ENCODE data around the gene SP100.
"Not testable (repeated sequence)": the region's sequence is repeated elsewhere in the genome, so short reads cannot be mapped to it uniquely, and the experiment has no call there.

Gene SP100

DNA sequence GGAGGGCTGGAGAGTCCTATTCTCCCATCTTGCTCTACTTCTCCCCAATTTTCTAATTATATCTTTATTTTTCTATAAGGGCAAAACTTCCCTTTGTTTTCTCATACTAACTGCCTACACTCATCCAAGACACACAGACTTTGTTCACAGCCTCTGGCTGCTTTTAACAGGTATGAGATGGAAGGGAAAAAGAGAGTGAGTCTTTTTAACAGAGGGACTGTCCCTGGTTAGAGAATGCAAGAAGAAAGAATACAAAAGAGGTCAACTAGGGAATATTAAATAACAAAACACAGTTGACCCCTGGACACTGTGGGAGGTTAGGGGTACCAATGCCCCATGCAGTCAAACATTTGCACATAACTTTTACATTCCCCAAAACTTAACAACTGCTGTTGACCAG is 41.8 kb downstream of the SP100 start:
- no peak for DNase-seq (ENCODE audit: low spot score)

DNA sequence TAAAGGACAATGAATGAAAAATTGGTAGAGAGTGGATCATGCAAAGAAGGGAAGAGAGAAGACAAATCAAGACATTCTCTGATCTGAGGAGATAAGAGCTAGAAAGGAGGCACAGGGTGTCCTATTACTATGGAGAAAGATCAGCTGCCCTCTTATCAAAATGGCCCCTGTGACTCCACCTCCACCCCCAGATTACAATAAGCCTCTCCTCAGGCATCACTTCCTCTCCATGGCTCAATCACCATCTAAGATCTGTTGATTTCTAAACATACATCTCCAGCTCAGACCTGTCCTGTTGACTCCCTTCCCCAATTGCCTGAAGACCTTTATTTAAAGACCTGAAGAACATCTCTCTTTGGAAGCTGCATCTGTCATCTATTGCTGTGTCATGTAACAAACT is 43.2 kb downstream of the SP100 start:
- DNase-seq (ENCODE audit: low spot score): no peak

DNA sequence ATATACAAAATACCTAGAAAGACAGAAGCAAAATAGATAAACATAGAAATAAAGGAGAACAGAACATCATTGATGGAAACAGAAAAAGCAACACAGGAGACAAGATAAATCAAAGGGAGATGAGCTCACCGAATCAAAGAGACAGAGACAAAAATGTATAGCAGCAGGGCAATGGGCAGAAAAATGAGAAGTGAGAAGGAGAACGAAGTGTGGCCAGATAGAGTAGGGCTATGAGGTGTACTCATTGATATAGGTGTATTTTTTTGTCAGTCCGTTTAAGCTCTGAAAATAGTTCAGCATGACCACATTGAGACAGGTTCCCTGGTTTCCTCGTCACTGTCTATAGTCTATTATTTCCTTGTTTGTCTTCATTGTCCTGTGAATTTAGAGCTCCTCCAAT is 55.1 kb downstream of the SP100 start:
- DNase-seq (ENCODE audit: low spot score): no peak

DNA sequence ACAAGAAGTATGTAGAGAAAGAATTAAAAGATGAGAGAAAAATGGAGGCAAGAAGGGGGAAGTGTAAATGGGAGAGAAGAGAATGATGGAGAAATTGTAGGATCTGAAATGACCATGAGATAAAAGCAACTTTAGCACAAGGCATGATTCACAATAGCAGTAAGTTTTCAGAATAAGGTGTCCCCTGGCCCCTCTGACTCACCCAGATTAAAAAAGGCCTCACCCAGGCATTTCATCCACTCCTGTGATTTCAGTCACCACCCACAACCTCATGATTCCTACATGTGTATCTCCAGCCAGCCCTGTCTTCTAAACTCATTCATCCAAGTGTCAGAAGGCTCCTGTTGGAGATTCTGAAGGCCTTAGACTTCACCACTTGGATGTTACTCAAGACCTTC is 56.6 kb downstream of the SP100 start:
- DNase-seq (ENCODE audit: low spot score): no peak

DNA sequence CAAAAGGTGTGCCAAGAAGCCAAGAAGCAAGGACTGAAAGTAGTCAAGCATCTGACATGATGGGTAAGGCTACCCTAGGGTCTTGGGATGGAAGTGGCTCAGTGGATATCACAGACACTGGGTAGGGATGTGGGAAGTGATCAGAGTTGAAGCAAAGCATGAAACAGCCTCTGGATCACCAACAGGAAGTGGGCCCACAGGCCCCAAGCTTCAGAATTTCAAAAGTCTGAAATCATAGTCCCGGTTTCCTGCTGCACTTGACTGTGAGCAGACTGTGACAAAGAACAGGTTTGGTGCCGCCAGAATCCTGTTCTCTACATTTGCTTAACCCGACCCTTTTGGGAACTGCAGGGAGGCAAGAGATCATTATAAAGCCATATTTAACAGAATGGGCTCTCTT is 57.4 kb downstream of the SP100 start:
- no peak for DNase-seq (ENCODE audit: low spot score)

DNA sequence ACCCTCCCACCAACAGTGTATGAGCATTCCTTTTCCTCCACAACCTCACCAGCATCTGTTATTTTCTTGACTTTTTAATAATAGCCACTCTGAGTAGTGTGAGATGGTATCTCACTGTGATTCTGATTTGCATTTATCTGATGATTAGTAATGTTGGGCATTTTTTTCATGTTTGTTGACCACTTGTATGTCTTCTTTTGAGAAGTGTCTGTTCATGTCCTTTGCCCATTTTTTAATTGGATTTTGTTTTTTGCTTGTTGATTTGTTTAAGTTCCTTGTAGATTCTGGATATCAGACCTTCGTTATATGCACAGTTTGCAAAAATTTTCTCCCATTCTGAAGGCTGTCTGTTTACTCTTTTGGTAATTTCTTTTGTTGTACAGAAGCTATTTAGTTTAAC is 59.1 kb downstream of the SP100 start:
- DNase-seq (ENCODE audit: low spot score): no peak

DNA sequence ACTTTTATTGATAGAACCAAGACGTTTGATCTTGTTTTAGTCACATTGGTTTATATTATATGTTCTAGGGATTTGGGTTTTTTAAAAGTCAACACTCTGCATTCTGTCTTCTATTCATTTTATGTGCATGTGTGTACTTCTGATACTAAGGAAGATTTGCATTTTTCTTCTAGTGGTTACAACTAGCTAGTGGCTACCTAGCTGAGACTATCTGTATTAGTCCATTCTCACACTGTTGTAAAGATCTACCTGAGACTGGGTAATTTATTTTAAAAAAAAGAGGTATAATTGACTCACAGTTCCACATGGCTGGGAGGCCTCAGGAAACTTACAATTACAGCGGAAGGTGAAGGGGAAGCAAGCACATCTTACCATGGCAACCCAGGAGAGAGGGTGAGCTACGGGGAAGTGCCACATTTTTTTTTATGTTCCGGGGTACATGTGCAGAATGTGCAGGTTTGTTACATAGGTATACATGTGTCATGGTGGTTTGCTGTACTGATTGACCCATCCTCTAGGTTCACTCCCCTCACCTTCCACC is 69.9 kb downstream of the SP100 start:
- DNase-seq (ENCODE audit: low spot score): no peak

DNA sequence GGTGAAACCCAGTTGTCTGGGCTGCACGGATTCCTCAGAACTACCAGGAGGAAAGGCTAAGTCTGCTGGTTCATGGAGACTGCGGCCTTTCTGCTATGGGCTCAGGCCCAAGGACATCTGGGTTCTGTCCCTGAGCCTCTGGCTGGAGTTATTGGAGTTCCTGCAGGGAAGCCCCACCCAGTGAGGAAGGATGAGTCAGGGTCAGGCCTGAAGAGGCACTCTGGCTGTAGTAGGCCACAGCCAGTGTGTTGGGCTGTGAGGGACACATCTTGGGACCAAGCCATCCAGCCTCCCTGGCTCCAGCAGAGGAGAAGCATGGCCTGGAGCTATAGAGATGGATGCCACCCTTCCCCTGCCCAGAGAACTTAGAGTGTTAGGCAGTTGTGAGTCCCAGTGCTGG is 75.2 kb downstream of the SP100 start:
- not testable (repeated sequence) for DNase-seq (ENCODE audit: low spot score)

DNA sequence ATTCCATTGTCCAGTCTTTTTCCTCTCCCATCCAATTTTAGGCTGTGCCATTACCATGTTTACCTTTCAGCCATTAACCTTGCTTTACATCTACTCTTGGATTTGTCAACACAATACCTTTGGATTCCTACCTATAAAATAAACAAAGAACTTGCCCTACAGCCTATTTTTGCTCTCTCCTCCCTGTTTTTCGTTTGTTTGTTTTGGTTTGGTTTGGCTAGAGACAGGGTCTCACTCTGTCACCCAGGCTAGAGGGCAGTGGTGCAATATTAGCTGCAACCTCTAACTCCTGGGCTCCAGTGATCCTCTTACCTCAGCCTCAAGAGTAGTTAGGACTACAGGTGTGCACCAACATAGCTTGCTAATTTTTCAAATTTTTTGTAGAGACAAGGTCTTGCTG is 76.1 kb downstream of the SP100 start:
- no peak for DNase-seq (ENCODE audit: low spot score)

DNA sequence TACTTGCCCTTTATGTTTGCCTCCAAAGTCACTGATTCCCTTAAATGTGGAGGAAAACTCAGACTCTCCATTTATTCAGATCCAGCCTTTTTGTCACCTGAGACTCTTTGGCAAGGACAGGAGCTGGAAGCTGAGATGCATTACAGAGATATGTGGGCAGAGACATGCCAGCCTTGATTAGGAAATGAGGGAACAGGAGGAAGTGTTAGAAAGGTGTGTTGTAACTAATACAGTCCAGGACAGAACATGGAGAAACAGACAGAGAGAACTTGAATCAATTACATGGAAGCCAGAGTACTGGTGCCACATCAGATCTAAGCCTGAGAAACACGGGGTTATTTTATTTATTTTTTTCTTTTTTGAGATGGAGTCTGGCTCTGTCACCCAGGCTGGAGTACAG is 79.0 kb downstream of the SP100 start:
- DNase-seq (ENCODE audit: low spot score): no peak

DNA sequence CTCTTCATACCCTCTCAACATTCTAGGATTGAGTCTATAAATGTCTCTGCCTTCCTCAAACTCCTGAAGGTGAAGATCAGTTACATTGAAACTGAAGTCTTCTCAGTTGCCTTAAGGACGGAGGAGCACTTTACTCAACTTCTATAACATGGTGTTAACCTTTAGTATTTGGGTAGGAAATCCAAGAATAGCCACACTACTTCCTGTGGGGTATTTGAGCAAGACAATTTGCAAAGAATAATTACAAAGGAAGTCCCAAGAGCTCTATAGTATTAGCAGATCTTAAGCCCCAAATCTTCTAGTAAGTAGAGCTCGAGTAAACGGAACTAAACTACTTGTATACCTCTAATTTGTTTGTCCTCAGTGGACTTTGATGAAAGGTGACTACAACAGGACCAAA is 80.9 kb downstream of the SP100 start:
- DNase-seq (ENCODE audit: low spot score): no peak

DNA sequence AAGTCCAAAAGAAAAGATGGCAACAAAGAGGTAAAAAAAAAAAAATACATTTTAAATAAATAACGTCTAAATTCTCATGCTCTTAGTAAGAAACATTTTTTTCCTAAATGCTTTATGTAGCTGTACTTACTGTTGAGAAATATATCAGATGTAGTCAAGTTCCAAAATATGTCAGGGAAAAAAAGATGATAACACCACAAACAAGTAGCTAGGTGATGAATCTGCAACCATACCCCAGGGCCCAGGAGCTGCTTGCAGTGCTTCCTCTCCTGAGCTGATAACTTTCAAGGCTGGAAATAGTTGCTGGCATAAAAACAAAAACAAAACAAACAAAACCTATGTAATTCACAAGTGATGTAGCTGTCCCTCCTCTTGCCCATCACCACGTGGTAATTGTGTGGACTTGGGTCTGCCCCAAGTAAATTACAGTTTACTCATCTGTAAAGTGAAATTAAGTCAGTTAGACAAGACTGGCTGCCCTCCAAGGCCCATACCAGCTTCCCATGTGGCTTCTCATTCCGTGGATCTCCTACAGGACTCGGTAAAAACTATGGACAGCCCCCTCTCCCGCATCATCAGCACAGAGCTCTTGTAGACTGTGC is 82.6 kb downstream of the SP100 start:
- no peak for DNase-seq (ENCODE audit: low spot score)

DNA sequence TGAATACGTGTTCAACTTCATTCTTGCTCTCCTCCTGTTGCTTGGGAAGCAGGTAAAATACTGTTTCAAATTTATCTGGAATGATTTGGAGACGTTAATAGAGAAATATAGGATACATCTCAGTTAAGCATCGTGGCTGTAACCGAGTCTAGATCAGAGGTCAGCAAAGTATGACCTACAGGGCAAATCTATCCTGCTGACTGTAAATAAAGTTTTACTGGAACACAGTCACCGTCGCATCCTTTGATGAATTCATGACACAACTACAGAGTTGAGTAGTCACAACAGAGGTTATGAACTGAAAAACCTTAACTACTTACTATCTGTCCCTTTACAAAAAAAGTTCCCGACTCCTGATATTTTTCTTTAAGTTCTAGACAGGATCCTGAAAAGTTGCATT is 86.6 kb downstream of the SP100 start:
- DNase-seq (ENCODE audit: low spot score): no peak

DNA sequence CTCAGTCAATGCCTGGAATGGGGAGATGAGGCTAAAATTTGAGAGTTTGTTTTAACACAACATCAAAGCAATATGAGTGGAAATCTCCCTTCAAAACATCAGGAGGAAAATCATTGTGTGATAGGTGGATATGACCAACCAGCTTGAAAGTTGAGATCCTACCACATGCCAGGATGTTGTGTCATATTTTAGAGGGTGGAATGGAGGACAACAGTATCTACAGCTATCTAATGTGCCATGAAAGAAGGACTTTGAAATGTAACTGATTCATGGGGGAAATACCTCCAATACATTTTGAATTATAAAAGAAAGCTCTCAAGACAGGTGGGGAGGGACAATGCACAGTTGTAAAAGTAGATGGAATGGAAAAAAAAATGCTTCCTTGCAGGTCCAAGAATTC is 87.8 kb downstream of the SP100 start:
- DNase-seq (ENCODE audit: low spot score): no peak

DNA sequence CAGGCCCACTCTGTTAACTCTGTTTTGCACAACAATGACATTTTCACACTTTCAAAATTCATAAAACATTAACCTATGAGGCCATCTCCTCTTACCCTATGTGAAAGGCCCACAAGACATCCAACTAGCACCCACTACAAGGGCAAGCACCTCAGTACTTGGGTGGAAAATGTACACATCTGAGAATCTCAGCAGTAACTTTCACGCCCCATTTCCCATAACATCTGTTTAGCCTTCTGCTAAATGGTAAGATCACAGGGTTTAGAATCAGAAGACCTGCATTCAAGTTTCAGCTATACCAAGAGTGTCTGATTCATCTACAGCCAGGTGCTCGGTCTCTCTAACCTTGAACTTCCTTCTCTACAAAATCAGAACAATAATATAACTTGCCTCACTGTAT is 89.2 kb downstream of the SP100 start:
- DNase-seq (ENCODE audit: low spot score): no peak

DNA sequence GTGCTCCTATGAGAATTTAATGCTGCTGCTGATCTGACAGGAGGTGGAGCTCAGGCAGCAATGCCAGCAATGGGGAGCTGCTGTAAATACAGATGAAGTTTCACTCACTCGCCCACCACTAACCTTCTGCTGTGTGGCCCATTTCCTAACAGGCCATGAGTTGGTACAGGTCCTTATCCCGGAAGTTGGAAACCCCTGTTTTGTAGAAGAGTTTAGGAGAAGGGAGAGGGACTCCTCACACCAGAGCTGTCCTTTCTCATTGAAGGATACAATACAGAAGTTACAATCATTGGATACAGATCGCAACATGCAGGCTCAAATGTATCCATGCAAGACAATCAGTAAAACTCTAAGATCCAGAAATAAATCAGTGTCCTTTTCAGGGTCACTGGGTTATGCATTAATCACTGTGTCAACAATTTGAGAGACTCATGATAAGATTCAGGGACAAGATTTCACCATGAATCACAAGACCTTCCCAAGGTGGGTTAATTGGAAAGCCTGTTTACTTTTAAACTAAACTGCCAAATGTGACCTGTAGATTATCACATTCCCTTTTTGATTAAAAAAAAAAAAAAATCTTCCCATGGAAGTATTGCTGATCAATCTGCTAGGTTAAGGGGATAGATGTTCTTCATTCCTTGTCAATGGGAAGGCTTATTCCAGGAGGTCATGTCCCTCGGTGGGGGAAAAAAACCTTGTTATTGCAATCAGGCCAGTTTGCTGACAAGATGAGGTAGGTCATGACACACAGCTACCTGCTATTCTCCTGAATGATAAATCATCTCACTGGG is 97.2 kb downstream of the SP100 start:
- no peak for DNase-seq (ENCODE audit: low spot score)

DNA sequence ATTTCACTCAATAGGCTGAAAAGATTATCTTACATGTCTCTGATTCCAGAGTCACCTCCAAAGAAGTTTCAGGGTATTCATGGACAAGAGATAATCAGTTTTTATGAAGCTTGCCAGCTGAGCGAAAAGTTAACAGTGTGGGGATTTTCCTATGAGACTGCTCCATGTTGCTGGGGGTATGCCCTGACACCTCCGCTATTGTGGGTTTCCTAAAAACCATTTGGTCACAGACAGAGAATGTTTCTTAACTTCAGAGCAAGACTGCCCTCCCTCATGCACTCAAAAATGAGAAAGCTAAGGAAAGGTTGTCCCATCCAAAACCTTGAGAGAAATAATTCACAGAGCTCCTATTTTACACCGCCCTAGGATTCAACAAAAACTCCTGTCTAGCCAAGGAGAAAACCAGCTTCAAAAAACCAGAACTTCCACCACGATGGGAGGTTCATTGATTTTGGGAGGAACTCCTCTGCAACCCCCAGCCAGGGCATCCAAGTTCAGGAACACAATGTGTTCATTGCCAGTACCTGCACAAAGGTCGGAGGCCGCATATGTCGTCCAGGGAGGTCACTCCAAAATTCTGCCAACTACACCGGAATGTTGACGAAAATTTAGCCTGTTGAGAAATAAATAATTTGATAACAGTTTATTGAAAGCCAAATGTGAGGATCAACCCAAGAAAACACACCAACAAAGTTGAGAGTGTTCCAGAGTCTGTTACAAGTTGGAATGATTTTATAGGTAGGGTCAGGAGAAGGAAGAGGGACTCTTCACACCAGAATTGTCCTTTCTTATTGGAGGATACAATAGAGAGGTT is 104.3 kb downstream of the SP100 start:
- DNase-seq (ENCODE audit: low spot score): no peak

DNA sequence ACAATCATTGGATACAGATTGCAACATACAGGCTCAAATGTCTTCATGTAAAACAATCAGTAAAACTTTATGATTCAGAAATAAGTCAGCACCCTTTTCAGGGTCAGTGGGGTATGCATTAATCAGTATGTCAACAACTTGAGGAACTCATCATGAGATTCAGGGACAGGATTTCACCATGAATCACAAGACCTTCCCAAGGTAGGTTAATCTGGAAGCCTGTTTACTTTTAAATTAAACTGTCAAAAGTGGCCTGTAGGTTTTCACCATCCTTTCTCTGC is 104.8 kb downstream of the SP100 start:
- no peak for DNase-seq (ENCODE audit: low spot score)

DNA sequence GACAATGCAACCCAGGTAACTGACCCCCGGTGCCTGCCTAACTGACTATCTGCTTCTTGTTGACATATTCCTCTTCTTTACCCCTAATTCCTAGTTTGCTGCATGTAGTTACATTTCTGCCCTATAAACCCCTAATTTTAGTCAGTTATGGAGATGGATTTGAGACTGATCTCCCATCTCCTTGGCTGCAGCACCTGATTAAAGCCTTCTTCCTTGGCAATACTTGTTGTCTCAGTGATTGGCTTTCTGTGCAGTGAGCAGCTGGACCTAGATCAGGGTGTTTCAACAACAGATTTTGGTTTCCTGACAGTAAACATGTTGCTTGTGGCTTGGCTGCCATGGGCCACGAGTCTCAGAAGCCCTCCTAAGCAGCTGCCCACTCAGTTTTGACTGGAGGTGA is 105.4 kb downstream of the SP100 start:
- DNase-seq (ENCODE audit: low spot score): no peak

DNA sequence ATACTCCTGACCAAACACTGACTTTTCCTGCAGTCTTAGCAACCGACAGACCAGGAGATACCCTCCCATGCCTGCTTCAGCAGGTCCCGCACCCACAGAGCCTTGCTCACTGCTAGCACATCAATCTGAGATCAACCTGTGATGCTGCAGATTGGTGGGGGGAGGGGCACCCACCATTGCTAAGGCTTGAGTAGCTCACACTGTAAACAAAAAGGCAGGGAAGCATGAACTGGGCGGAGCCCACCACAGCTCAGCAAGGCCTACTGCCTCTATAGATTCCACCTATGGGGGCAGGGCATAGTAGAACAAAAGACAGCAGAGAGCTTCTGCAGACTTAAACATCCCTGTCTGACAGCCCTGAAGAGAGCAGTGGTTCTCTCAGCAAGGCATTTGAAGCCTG is 109.7 kb downstream of the SP100 start:
- DNase-seq (ENCODE audit: low spot score): no peak

DNA sequence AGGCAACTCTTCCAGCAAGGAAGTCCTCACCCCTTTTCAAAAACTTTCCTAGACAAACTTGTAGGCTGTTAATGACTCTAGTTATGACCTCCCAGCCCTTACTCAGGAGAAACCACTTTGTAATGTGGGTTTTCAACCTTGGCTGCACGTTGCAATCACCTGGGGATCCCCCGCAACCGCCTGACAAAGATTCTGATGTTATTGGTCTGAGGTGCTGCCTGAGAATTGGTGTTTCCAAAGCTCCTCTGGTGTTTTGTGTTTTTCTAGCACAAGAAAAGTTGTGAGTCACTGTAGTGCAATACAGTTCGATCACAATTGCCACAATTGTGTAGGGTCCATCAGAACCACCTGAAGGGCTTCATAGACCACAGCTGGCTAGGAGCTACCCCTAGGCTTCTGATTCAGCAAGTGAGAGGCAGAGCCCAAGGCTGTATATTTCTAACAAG is 121.6 kb downstream of the SP100 start:
- no peak for DNase-seq (ENCODE audit: low spot score)

DNA sequence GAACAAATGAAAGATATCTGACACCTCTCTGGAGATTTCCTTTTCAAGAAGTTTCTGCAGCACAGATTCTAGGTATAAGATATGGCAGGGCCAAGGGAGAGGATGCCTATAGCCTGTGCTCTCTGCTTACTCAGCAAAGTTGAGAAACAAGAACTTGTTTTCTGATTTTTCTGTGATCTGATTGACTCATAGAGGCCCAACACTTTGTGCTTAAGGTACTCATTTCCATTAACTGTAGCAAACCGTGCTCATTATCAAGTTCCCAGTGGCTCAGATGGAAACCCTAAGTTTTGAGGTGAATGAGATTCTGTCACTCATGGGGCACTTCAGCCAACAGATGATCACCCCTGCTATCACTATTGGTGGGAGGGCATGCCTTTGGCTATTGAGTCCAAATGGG is 124.3 kb downstream of the SP100 start:
- DNase-seq (ENCODE audit: low spot score): no peak

DNA sequence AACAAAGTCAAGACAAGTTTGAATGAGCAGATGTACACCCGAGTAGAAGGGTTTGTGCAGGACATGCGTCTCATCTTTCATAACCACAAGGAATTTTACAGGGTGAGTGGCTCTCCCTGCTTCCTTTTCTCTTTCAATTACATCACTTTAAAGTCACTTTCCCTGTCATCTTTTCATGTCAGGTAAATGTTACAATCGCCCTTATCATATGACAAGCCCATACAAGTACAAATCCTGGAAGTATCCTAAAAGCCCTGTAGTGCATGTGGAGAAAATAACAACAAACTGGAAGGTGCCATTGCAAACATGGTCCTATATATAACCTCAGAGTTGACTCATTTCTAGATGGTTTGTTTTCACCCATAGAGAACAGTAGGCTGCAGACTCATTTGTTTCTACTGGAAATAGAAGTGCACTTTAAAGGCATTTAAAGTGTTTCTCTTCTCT is 126.0 kb downstream of the SP100 start:
- no peak for DNase-seq (ENCODE audit: low spot score)

Measured in COLO829 (cell line).